ENCODE measurements around the gene NRAS.

Gene NRAS

DNA sequence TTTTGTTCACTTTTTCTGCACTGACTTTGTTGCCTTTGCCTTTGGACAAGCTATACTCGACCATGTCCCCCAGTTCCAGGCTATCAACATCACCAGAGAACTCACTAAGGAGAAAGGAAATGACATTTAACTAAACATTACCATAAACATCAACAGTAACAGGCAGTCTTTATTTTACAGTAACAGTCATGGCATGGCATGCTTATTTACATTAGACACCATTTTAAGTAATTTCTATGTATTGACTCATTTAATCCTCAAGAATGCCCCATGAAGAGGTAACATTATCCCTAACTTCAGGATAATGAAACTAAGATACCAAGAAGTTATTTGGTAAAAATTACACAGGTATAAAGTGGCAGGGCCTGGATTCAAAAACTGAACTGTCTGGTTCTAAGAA lies 8.7 kb upstream of the NRAS start:
- DNase-seq (ENCODE audit: low spot score), result no peak

DNA sequence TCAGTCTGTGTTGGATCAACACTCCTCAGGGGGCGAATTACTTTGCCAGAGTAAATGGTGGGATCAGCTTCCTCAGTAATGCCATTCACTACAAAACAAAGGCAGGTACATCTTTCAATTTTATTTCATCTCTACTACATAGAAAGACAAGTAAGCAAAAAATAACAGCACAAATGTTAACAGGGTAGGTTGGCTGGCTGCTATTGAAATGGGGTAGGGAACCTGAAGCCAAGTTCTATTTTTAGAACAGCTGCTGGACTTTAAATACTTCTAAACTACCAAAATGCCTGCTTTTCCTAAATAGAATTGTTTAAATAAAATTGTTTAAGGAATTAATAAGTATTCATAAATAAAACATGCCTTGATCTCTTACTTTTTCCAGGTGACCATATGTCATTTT lies 7.3 kb upstream of the NRAS start:
- no peak for DNase-seq (ENCODE audit: low spot score)

GRCh38 chr1:114723457-114723856 lies 6.9 kb upstream of the NRAS start:
- no peak for DNase-seq (ENCODE audit: low spot score)

- DNase-seq (ENCODE audit: low spot score), result no peak
Measured at GRCh38 chr1:114720492-114720891, 3.9 kb upstream of the NRAS start.

- DNase-seq (ENCODE audit: low spot score), result no peak
Measured at GRCh38 chr1:114719424-114719787, 2.8 kb upstream of the NRAS start.

DNA sequence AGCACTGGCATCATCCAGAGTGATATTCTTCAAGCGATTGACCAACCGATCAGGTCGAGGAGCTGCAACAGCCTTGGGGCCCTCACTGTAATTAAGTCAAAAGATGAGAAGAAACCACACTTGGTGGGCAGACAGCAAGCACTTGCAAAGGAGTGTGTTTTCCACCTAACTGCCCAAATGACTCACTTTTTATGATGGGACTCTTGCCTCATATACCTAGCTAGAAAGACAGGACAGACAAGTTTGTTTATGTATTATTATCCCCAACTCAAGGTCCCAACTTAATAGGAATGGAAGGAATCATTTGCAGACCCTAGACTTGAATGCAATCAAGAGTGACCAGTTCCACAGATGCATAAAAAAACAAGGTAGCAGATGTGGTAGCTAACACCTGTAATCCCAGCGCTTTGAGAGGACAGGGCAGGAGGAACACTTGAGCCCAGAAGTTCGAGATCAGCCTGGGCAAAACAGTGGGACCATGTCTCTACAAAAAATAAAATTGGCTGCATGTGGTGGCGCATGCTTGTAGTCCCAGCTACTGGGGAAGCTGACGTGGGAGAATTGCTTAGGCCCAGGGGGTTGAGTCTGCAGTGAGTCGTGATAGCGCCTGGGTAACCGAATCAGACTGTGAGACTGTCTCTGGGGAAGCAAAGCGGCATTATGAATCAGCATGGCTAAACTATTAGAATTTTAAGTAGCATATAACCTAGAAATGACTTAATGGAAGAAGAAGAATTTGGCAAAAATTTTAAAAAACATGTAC lies 2.3 kb upstream of the NRAS start:
- DNase-seq (ENCODE audit: low spot score), result no peak

DNA sequence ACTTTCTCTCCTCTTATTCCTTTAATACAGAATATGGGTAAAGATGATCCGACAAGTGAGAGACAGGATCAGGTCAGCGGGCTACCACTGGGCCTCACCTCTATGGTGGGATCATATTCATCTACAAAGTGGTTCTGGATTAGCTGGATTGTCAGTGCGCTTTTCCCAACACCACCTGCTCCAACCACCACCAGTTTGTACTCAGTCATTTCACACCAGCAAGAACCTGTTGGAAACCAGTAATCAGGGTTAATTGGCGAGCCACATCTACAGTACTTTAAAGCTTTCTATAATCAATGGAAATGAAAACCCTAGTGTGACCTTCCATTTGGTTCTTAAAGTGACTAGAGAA lies 643 bp downstream of the NRAS start:
- no peak for DNase-seq (ENCODE audit: low spot score)

DNA sequence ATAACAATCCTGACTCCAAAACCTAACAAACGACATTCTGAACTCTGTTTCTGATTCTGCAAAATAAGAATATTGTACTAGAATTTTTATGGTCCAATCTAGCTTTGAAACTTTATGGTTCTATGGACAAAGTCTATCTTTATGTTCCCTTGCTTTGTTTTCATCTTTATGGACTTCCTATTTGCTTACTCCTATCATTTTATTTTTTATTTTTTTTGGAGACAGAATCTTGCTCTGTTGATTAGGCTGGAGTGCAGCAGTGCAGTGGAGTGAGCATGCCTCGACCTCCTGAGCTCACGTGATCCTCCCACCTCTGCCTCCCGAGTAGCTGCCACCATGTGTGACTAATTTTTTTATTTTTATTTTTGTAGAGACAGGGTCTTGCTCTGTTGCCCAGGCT lies 3.6 kb downstream of the NRAS start:
- no peak for DNase-seq (ENCODE audit: low spot score)

GRCh38 chr1:114710360-114710759 lies 6.2 kb downstream of the NRAS start:
- DNase-seq (ENCODE audit: low spot score), result no peak

- DNase-seq (ENCODE audit: low spot score), result no peak
Measured at GRCh38 chr1:114707604-114708003, 9.0 kb downstream of the NRAS start.

DNA sequence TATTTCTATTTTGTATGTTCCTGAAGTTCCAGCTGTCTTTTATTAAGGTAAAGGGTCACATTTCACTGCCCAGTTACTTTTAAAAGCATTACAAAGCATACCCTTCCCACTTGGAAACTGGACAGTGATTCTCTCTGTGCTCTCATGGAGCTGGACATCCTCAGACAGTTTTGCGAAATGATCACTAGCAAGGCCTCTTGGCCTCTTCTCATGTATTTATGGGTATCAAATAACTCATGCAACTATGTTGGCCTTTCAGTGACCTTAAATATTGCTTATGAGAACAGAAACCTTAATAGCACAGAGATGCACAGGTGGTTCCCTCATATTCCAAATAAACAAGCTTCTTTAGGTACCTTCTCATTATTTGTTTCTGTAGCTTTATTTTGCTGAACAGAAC lies 13.3 kb downstream of the NRAS start:
- DNase-seq (ENCODE audit: low spot score), result no peak

DNA sequence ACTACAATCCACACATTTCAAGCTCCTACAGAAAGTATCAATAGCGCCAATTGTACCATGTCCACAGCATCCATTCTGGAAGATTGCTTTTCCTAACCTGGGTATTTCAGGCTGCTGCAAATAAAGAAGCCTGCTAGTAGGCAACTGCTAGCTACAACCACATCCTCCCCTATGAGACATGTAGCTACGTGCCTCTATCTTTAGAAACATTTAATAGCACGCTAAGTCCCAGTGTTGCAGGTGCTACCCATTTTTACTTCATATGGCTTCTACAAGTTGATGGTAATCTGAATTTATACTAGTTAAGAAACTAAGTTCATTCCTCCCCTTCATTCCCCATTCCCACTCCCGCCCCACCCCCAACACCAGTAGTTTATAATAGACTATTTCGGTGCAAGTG lies 13.8 kb downstream of the NRAS start:
- no peak for DNase-seq (ENCODE audit: low spot score)

- DNase-seq (ENCODE audit: low spot score), result no peak
Measured at GRCh38 chr1:114701931-114702330, 14.6 kb downstream of the NRAS start.

- DNase-seq (ENCODE audit: low spot score), result no peak
Measured at GRCh38 chr1:114700036-114700600, 16.5 kb downstream of the NRAS start.

DNA sequence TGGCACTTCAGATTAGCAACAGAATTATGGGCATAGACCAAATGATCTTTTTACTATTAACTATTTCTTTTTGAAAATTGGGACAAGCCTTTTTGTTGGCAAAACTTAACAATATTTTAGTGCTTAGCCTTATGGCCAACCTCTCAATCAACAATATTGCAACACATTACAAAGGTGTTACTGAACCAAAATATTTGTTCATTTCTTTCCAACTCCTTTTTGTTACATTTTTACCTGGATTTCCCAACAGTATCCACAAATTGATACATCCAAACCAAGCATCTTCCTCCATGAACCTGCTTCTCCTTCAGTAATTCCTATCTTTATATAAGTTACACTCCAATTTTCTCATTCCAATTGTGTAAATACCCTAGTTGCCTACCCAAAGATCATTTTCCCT lies 19.8 kb downstream of the NRAS start:
- no peak for DNase-seq (ENCODE audit: low spot score)

DNA sequence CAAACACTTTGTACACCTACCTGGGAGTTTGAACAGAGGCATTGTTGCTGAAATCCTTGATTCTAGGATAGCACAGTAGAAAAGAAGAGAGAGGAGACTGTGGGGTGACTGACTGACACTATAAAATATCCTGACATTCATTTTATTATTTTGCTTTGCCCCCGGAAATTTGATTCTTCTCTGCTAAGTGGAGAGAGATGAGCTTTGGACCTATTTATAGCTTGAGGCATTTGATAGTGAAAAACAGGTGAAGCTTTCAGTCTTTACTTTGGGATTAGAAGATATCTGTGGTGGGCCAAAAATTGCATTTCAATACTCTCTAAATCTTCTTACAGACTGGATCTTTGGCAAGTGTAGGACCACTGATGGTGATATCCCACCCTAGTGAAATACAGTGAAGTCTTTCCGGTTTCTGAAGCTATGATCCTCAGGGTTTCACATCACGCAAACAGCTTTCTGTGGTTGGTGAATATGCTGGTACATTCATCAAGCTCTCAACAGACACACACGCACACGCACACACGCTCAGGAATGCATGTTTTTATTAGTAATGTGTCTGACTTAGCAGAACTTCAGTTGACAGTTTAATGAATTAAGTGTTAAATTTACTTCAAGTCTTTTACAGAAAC lies 21.0 kb downstream of the NRAS start, which contains the start of gene AMPD1:
Gene AMPD1 (minus strand): TSS at position 117 of the 629 bp plus-strand sequence. CDS start 75 bp downstream, at position 42.
- DNase-seq (ENCODE audit: low spot score), result no peak

- DNase-seq (ENCODE audit: low spot score), result no peak
Measured at GRCh38 chr1:114694540-114695310, 21.8 kb downstream of the NRAS start.

GRCh38 chr1:114692947-114693346 lies 23.6 kb downstream of the NRAS start:
- DNase-seq (ENCODE audit: low spot score), result no peak

DNA sequence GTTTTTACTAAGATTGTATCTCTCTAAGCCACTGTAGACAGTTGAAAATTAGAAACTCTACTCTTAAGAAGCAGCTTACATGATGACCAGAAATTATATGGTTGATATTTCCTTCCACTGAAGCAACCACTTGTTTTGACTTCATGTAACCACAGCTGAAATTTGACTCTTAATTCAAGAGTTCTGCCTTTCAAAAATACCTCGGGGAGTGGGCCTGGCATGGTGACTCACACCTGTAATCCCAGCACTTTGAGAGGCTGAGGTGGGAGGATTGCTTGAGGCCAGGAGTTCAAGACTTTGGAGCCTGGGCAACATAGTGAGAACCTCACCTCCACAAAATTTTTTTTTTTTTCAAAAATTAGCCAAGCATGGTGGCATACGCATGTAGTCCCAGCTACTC lies 25.5 kb downstream of the NRAS start:
- DNase-seq (ENCODE audit: low spot score), result no peak

DNA sequence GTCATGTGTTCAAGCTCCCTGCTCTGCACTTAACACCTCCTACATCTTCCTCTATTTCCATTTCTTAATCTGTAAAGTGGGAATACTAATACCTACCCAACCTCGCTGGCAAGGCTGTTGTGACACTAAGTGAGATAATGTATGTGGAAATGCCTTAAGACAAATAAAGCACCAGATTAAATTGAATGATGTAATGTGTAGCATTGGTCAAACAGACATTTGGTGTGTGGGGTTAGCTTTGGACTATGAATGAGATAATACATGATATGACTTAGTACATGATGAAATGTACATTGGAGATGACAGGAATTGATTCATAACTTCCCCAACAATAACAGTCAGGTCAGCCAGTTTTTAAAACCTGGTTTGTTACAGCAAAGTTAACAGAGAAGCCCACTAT lies 26.4 kb downstream of the NRAS start:
- no peak for DNase-seq (ENCODE audit: low spot score)

DNA sequence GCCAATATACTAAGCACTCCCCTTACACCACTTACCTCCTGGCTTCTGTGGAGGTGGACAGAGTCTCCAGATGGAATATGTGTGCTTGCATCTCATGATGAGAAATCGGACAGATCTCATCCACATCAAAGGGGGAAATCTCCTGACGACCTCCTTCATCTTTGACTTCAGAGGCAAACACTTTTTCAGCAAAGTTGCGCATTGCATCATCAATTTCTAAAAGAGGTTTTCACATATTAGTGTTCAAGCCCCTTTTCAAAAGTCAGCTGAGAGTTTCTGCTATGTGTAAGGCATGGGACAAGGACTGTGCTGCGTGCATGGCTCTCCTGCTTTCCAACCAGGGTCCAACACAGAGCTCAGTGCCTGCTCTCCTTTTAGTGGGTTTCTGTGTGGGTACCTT lies 28.0 kb downstream of the NRAS start:
- no peak for DNase-seq (ENCODE audit: low spot score)

GRCh38 chr1:114685851-114686250 lies 30.7 kb downstream of the NRAS start:
- no peak for DNase-seq (ENCODE audit: low spot score)

GRCh38 chr1:114677691-114678090 lies 38.9 kb downstream of the NRAS start:
- no peak for DNase-seq (ENCODE audit: low spot score)

All from hematopoietic multipotent progenitor cell treated with erythropoietin and hydrocortisone succinate and interleukin-3 and kit ligand, for 15 days (in vitro differentiated cells).